ENCODE results near the gene EXTL2. TPM values are rescaled to one million over a fixed set of nuclear protein-coding genes. Genes with fewer than 3 reads are reported as not detected.

EXTL2 gene
- total and polyA plus RNA-seq, 9 of the 15 experiments (the other 6 are each of a cell fraction or from before 2014, with no cell fraction given), result 8.5 to 40.7 (median 26.0) TPM

- H3K4me1 ChIP-seq (replicated peaks in 1 of 2; ENCODE audit: control insufficient read depth in 2 of 2, insufficient read depth in 2 of 2, low read length in 2 of 2), result no peaks in the 10 kb centered on the region
- H3K9me3 ChIP-seq (replicated peaks; ENCODE audit: control insufficient read depth, insufficient read depth, low read depth, low read length), result no peaks in the 10 kb centered on the region
- TF ChIP-seq PTTG1 (tag; IDR thresholded peaks at IDR 0.05; ENCODE audit: low read depth) (no peak), TAF15 (IDR thresholded peaks at IDR 0.05; ENCODE audit: low read depth, low read length) (no peak), ZNF146 (CRISPR knock-in tag; IDR thresholded peaks at IDR 0.05; ENCODE audit: unreplicated experiment) (no peak), GABPB1 (CRISPR knock-in tag; IDR thresholded peaks at IDR 0.05) (no peak), BHLHE40 (IDR thresholded peaks at IDR 0.05; ENCODE audit: low read length) (no peak), PURB (CRISPR knock-in tag; IDR thresholded peaks at IDR 0.05; ENCODE audit: low read depth) (no peak), NELFE (IDR thresholded peaks at IDR 0.05; ENCODE audit: insufficient read depth, insufficient read length) (no peak), NFE2L1 (tag; IDR thresholded peaks at IDR 0.05; ENCODE audit: borderline replicate concordance, low read depth) (no peak), HBP1 (CRISPR knock-in tag; IDR thresholded peaks at IDR 0.05) (no peak)
- TF ChIP-seq, protein P1, sequence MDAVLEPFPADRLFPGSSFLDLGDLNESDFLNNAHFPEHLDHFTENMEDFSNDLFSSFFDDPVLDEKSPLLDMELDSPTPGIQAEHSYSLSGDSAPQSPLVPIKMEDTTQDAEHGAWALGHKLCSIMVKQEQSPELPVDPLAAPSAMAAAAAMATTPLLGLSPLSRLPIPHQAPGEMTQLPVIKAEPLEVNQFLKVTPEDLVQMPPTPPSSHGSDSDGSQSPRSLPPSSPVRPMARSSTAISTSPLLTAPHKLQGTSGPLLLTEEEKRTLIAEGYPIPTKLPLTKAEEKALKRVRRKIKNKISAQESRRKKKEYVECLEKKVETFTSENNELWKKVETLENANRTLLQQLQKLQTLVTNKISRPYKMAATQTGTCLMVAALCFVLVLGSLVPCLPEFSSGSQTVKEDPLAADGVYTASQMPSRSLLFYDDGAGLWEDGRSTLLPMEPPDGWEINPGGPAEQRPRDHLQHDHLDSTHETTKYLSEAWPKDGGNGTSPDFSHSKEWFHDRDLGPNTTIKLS (IDR thresholded peaks at IDR 0.05; ENCODE audit: borderline replicate concordance, low read depth), result no peak
- TF ChIP-seq, protein P2, sequence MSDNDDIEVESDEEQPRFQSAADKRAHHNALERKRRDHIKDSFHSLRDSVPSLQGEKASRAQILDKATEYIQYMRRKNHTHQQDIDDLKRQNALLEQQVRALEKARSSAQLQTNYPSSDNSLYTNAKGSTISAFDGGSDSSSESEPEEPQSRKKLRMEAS (CRISPR knock-in tag; IDR thresholded peaks at IDR 0.05), result no peak
- no peaks in the 10 kb centered on the region for H3K9me1 ChIP-seq (ENCODE audit: control insufficient read depth, insufficient read depth, low read length)
- no peak for FAIRE-seq
- intact Hi-C loops (cut with micrococcal nuclease), result no loop called here
- in situ Hi-C loops (cut with MboI), result no loop called here
- peaks cover 15% of the 10 kb centered on the region; the same call in 1 of the 3 replicates for H3K36me3 ChIP-seq (ENCODE audit: control insufficient read depth, insufficient read depth, low read length)
- no peak for DNase-seq (ENCODE audit: extremely low read depth in 1 of 4, low spot score in 3 of 4)
- BruUV-seq (replicated peaks), result no TSS peak
- ChIA-PET CTCF (ENCODE audit: low intra/inter-chr PET ratio) (no interaction called here), POLR2A (no interaction called here)
- no peak for ATAC-seq
- H4K20me1 ChIP-seq (replicated peaks; ENCODE audit: control insufficient read depth, insufficient read depth, low read length), result no peaks in the 10 kb centered on the region
- H3K9ac ChIP-seq (ENCODE audit: insufficient read depth in 1 of 2, low read depth in 2 of 2, low read length in 2 of 2), result no peak overlapping the region
- no peak overlapping the region for H3K27ac ChIP-seq (ENCODE audit: extremely low read depth, low read depth, low read length)
- H3K4me2 ChIP-seq (ENCODE audit: insufficient read depth, low read length), result no peak overlapping the region
- H3K27me3 ChIP-seq (ENCODE audit: control insufficient read depth in 2 of 2, insufficient read depth in 2 of 2, low read length in 2 of 2), result no peaks in the 10 kb centered on the region
- no peak overlapping the region for H2AFZ ChIP-seq (ENCODE audit: low read depth, low read length)
- no peak overlapping the region for H3K4me3 ChIP-seq
- no peaks in the 10 kb centered on the region for H3K79me2 ChIP-seq (ENCODE audit: control insufficient read depth, insufficient read depth, low read length)
Observed at GRCh38 chr1:100876291-100876690, 18.4 kb downstream of the EXTL2 start.
